Measurements from ENCODE around the gene MPHOSPH9.
"Not testable (repeated sequence)": the region's sequence is repeated elsewhere in the genome, so short reads cannot be mapped to it uniquely, and the experiment has no call there.

The MPHOSPH9 gene

GRCh38 chr12:123227581-123228258 is 5.2 kb downstream of the MPHOSPH9 start:
- DNase-seq (ENCODE audit: low read depth) = no peak

- no peak for DNase-seq (ENCODE audit: low read depth)
These were observed 7.5 kb downstream of the MPHOSPH9 start for GRCh38 chr12:123225443-123225842.

GRCh38 chr12:123223241-123223668 is 9.7 kb downstream of the MPHOSPH9 start:
- no peak for DNase-seq (ENCODE audit: low read depth)

GRCh38 chr12:123207815-123208214 is 25.1 kb downstream of the MPHOSPH9 start:
- DNase-seq (ENCODE audit: low read depth) = not testable (repeated sequence)

GRCh38 chr12:123206794-123207193 is 26.1 kb downstream of the MPHOSPH9 start:
- DNase-seq (ENCODE audit: low read depth) = not testable (repeated sequence)

- DNase-seq (ENCODE audit: low read depth) = no peak
These were observed 32.5 kb downstream of the MPHOSPH9 start for GRCh38 chr12:123200414-123200813.

GRCh38 chr12:123199936-123200335 is 33.0 kb downstream of the MPHOSPH9 start:
- DNase-seq (ENCODE audit: low read depth) = no peak

- no peak for DNase-seq (ENCODE audit: low read depth)
These were observed 45.3 kb downstream of the MPHOSPH9 start for GRCh38 chr12:123187637-123188036.

- DNase-seq (ENCODE audit: low read depth) = no peak
These were observed 52.8 kb downstream of the MPHOSPH9 start for GRCh38 chr12:123180171-123180570.

GRCh38 chr12:123171967-123172366 is 61.0 kb downstream of the MPHOSPH9 start:
- DNase-seq (ENCODE audit: low read depth) = no peak

- DNase-seq (ENCODE audit: low read depth) = no peak
These were observed 65.6 kb downstream of the MPHOSPH9 start for GRCh38 chr12:123167329-123167728.

- DNase-seq (ENCODE audit: low read depth) = no peak
These were observed 67.4 kb downstream of the MPHOSPH9 start for GRCh38 chr12:123165537-123165936.

- DNase-seq (ENCODE audit: low read depth) = no peak
These were observed 68.2 kb downstream of the MPHOSPH9 start for GRCh38 chr12:123164710-123165261.

GRCh38 chr12:123164222-123164621 is 68.7 kb downstream of the MPHOSPH9 start:
- DNase-seq (ENCODE audit: low read depth) = no peak

- no peak for DNase-seq (ENCODE audit: low read depth)
These were observed 69.7 kb downstream of the MPHOSPH9 start for GRCh38 chr12:123163227-123163626.

- no peak for DNase-seq (ENCODE audit: low read depth)
These were observed 72.0 kb downstream of the MPHOSPH9 start for GRCh38 chr12:123160801-123161487.

GRCh38 chr12:123153906-123154305 is 79.0 kb downstream of the MPHOSPH9 start:
- no peak for DNase-seq (ENCODE audit: low read depth)

- DNase-seq (ENCODE audit: low read depth) = no peak
These were observed 80.1 kb downstream of the MPHOSPH9 start for GRCh38 chr12:123152833-123153232.

GRCh38 chr12:123151457-123152454 is 81.2 kb downstream of the MPHOSPH9 start:
- no peak for DNase-seq (ENCODE audit: low read depth)

- DNase-seq (ENCODE audit: low read depth) = no peak
These were observed 82.0 kb downstream of the MPHOSPH9 start, which contains the start of gene PITPNM2 for GRCh38 chr12:123150744-123151456. PITPNM2 (minus strand) TSS chr12:123151090; CDS start chr12:123034590, 116,500 bp downstream.

- DNase-seq (ENCODE audit: low read depth) = no peak
These were observed 82.6 kb downstream of the MPHOSPH9 start for GRCh38 chr12:123150275-123150743.
